CD1c-positive myeloid dendritic cell (primary cell): Measurements from ENCODE around the gene CMTM4.
"Not testable (repeated sequence)": the region's sequence is repeated elsewhere in the genome, so short reads cannot be mapped to it uniquely, and the experiment has no call there.

ENCODE experiments used
- DNase-seq: peaks from one replicate; pipeline ENCODE4 v3.0.0-alpha.2; 2016; ENCODE audit errors: extremely low spot score

The CMTM4 gene

DNA sequence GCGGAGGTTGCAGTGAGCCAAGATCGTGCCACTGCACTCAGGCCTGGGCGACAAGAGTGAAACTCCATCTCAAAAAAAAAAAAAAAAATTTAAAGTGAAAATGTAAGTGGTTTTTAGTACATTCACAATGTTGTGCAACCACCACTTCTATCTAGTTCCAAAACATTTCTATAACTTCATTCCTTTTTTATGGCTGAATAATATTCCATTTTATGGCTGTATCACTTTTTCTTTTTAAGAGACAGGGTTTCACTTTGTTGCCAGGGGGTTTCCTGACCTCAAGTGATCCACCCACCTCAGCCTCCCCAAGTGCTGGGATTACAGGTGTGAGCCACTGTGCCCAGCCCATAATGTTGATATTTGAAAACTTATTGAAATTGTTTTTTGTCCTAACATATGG is 103.7 kb downstream of the CMTM4 start:
- DNase-seq, result no peak

GRCh38 chr16:66592241-66592640 is 104.3 kb downstream of the CMTM4 start:
- no peak for DNase-seq

- no peak for DNase-seq
These were observed 105.5 kb downstream of the CMTM4 start for GRCh38 chr16:66591018-66591417.

- DNase-seq, result peak; percentile 32
These were observed 106.2 kb downstream of the CMTM4 start for GRCh38 chr16:66590322-66590721.

DNA sequence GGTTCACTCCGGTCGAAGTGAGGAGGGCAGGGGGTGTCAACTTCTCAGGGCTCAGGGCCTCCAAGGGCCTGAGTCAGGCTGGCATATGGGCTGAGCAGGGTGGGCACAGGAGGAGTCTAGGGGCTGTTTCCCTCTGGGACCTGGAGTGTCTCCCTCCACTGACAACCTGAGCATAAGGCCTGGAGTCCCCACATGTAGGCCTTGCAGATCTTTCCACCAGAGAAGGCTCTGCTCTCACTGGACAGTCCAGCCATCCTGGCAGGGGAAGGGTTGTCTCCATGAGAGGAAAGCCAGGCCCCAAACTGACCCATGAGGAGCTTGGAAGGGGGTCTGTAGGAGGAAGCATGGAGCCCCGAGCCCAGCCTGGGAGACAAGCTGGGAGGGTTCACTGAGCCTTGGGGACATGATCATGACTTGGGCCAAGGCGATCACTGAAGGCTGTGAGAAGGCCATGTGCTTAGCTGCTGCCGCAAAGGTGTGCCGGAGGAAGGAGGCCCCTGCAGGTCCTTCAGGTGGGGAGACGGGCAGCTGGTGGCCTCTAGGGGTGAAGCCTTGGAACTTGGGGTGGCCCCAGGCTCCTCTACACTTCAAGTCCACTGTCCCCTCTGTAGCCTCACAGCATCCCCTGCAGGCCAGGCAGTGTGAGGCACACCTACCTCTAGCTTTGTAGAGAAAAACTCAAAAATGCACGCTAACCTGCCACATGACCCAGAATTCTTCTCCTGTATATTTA is 107.4 kb downstream of the CMTM4 start:
- peak; percentile 70 for DNase-seq

GRCh38 chr16:66587881-66588600 is 108.5 kb downstream of the CMTM4 start:
- DNase-seq, result no peak

- peak; percentile 40 for DNase-seq
These were observed 110.9 kb downstream of the CMTM4 start for GRCh38 chr16:66585481-66586239.

GRCh38 chr16:66581246-66581952 is 115.1 kb downstream of the CMTM4 start:
- peak; percentile 72 for DNase-seq

DNA sequence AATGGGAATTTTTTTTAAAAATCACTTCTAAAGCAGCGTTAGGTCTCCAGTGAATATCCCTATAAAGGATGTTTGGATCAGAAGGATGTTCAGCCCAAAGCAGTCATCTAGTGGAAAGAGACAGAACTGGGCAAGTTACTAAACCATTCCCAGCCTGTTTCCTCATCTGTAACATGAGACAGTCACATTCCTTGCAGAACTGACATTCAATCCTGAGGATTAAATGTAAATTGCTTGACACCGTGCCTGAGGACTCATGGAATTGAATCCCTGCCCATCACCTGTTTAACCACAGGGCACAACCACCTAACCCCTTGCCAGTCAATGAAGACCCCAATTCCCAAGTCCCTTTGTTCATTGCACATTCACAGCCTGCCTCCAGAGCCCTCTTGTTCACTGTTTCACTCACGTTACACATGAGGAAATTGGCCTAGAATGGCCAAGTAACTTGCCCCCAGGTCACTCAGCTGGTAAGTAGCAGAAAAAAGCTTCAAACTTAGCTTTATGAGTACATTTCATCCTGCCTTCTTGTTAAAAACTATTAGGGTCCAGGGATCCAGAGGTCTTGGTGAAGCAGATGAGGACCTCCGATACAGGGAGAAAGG is 115.8 kb downstream of the CMTM4 start:
- no peak for DNase-seq

DNA sequence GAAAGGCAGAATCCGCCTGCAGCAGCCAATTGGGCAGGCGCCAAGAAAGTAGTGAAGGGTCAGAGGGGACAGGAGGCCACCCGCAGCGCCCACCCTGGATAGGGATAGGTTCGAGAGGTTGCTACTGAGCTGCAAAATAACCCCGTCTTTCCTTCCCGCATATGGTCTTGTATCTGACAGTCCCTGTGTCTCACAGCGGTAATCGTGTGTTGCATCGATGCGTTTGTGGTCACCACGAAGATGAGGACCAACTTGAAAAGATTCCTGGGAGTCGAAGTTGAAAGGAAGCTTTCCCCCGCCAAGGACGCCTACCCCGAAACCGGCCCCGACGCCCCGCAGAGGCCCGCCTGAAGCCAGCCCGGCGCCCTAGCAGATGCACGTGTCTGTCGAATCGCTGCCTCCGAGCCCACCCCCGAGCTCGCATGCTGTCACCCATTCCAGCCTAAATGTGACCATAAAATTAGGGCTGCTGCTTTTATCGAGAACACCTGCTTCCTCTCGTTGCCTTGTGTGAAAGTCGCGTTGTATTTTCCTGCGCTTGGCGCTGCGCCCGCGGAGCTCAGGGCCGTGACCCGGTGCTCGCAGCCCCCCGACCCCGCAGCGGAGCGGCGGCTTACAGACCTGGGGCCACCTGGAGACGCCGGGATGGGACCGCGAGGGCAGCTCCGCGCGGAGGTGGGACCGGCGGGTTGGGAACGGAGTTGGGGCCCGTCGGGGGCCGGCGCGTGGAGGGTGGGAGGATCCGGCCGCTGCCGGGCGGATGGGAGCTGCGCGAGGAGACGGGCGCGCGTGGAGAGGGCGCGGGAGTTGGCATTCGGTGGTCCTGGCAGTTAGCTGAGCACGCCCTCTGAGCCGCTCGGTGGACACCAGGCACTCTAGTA is 117.7 kb downstream of the CMTM4 start, which contains the start of gene CMTM2:
TSS of gene CMTM2 (plus strand) at position 813 of the 881 bp plus-strand sequence. CDS start 145 bp downstream, outside the sequence.
- DNase-seq, result no peak

- no peak for DNase-seq
These were observed 120.2 kb downstream of the CMTM4 start for GRCh38 chr16:66576296-66576695.

DNA sequence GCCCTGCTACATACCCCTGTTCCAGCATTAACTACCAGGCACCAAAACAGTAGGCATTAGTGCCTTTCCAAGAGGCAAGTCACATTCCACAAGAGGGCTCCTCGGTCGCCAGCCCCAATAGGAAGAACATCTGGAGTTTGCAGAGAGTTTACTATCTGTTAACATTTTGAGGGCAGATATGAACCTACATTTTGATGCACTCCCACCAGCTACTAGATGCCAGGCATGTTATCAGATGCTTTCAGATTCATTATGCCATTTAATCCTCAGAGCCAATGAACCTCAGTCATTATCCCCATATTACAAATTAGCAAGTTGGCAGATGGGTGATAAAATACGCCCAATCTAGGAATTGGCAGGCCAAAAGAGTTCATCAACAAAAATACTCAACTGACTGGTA is 121.5 kb downstream of the CMTM4 start:
- DNase-seq, result no peak

DNA sequence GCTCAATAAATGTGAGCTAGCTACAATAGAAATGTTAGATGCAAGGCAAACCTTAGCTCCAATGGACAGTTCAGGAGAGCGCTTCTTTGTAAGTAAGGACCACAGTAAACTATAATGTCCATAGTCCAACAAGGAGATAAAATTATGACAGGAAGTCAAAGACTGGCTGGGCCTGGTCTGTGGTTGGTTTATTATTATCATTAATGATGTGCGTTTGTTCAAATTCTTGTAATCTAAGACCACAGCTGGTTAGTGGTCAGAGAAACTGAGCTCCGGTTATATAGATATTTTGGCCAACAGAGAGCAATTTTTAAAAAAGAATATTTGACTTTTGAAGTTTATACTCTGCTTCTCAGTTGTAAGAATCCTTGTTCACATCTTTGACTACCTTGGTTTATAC is 122.0 kb downstream of the CMTM4 start:
- DNase-seq, result no peak

DNA sequence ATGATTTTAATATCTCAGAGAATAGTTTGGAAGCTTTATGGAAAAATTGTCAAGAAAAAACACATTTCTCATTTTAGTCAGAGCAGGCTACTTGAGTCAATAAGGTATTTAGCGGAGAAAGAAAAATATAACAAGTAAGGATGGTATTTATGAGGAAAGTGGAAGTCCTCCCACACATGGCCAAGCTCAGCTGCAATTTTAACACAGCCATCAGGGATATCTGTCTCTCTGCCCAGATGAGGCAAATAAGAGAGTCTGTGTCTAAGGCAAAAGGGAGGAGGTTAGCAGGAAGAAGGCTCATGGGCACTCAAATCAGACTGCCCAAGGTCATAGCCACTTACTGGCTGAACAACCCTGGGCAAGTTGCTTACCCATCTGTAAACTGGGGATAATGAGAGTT is 122.5 kb downstream of the CMTM4 start:
- peak; percentile 61 for DNase-seq

- DNase-seq, result no peak
These were observed 124.2 kb downstream of the CMTM4 start for GRCh38 chr16:66572356-66572755.

DNA sequence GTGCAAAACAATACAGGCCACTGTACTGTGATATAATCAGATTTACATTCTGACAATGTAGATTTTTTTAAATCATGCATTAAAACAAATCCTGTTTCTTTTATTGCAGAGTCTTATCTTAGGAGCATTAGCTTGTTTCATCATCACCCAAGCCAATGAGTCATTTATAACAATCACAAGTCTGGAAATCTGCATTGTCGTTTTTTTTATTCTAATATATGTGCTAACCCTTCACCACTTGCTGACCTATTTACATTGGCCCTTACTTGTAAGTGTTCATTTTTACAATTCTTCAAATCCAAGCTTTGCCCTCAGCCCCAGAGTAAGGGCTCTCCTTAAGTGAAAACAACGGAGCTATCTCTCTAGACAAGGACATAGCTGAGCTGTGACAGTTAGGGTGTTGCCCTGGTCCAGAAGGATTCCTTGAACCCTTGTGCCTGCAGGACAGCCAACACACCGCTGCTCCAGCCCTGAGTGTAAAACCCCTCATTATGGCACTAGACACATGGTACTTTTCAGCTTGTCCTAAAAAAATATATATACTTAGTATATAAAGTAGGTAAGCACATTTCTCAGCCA is 126.6 kb downstream of the CMTM4 start:
- DNase-seq, result no peak

- no peak for DNase-seq
These were observed 127.4 kb downstream of the CMTM4 start for GRCh38 chr16:66569131-66569530.

DNA sequence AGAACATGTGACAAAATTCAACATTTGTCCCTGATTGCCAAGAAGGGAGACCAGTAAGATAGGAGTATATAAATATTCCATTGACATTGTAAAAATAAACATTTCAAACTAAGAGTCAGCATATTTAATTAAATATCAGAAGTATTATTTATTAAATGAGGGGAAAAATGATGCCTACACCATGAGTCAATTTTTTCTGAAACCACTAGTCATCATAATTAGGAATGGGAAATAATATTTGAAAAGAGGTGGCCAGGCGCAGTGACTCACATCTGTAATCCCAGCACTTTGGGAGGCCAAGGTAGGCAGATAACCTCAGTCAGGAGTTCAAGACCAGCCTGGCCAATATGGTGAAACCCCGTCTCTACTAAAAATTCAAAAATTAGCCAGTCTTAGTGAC is 128.2 kb downstream of the CMTM4 start:
- DNase-seq, result no peak

GRCh38 chr16:66567270-66567669 is 129.3 kb downstream of the CMTM4 start:
- not testable (repeated sequence) for DNase-seq
